Ureter (tissue), 1 donor: ENCODE results near the gene GAB1. TPM values are rescaled to one million over a fixed set of nuclear protein-coding genes. Genes with fewer than 3 reads are reported as not detected.

Experiments used
- DNase-seq: peaks from one replicate; pipeline ENCODE4 v3.0.0-alpha.2; 2020; ENCODE audit warnings: low spot score
- total RNA-seq: library from RNA; stranded (reverse); gene quantifications from one replicate; pipeline ENCODE4 v1.2.4, GENCODE V29; 2023
- donor health status: DM: yes; HTN: yes; CAD: no.

Gene GAB1
- 42.4 TPM for total RNA-seq

DNA sequence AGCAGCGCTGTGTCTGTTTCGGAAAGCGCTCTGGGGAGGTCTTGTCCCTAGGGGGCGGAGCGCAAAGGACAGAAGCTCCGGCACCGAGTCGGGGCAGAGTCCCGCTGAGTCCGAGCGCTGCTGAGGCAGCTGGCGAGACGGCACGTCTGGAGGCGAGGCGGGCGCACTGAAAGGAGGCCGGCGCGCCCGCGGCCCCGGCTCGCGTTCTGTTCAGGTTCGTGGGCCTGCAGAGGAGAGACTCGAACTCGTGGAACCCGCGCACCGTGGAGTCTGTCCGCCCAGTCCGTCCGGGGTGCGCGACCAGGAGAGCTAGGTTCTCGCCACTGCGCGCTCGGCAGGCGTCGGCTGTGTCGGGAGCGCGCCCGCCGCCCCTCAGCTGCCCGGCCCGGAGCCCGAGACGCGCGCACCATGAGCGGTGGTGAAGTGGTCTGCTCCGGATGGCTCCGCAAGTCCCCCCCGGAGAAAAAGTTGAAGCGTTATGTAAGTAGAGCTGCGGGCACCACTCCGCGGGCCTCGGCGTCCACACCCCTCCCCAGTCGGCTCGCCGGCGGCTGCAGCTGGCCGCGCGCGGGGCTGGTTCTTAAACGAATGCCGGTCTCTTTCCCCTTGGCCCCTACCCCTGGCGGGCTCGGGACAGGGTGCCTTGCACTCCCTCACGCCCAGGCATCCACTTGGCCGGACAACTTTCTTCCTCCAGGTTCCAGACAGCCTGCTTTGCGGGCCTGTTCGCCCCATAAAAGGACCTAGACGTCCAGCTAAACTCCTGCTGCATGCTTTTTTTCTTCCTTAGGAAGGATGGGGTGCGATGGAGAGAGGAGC lies at the start of gene GAB1:
Gene GAB1, plus strand, starts transcription at position 96 of the 819 bp plus-strand sequence. Its CDS starts 313 bp downstream, at position 409.
- DNase-seq = peak; percentile 74

DNA sequence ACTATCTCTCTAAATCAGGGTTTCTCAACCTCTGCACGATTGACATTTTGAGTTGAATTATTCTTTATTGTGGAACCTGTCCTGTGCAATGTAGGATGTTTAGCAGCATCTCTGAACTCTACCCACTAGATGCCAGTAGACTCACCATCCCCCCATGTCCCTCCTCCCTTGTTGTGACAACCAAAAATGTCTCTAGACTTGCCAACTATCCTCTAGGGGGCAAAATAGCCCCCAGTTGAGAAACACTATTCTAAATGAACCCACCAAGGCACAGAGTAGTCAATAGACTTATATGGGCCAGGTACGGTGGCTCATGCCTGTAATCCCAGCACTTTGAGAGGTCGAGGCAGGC lies 49.1 kb upstream of the GAB1 start:
- no peak for DNase-seq

DNA sequence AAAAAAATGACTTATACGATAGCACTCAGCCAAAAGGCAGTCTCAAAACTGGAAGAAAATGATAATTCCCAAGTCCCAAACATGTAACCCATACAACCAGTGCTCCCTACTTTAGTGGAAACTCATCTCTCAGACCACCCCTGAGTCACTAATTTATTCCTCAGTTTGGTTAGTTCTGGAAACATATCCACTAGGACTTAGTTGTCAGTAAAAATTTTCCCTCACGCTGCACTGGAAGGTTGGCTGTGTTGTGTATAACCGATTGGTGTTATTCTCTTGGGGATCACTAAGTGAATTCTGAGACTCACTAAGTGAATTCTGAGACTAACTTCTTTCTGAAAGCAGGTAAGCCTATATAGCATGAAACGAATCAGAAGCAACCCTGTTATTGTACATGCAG lies 48.5 kb upstream of the GAB1 start:
- DNase-seq = no peak

GRCh38 chr4:143289370-143289769 lies 47.3 kb upstream of the GAB1 start:
- DNase-seq = no peak

DNA sequence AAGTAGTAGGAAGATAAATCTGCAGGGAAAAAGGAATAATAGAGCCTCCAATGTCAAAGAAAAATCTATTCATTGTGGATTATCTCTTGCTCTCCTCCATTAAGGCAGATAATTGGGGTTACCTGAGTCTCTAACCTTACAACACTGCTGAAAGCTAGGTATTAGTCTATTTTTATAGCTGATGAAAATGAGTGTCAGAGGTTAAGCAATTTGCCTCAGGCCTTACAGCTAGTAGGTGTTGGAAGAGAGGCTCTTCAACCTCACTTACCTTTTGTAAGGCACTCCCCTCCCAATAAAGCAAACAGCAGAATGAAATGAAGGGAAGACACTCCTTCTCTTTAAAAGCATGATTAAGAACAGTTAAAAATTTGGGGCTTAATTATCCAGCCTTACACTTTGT lies 45.4 kb upstream of the GAB1 start:
- DNase-seq = no peak

DNA sequence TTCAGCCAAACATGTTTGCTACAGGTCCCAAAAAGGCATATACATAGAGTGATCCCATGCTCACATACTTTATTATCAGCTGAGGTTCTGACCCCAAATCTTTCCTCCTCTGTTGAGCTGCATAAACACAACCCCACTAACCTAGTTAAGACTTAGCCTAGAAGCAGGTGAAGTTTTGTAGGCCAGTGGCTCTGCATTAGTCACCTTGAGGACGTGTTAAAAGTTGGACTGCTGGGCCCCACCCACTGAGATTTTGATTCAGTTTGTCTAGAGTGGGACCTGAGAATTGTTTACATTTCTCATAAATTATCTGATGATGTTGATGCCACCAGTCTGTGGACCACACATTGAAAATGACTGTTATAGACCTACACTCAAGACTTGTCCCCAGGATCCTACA lies 43.8 kb upstream of the GAB1 start:
- DNase-seq = no peak

GRCh38 chr4:143294310-143294709 lies 42.4 kb upstream of the GAB1 start:
- DNase-seq = peak; percentile 84

DNA sequence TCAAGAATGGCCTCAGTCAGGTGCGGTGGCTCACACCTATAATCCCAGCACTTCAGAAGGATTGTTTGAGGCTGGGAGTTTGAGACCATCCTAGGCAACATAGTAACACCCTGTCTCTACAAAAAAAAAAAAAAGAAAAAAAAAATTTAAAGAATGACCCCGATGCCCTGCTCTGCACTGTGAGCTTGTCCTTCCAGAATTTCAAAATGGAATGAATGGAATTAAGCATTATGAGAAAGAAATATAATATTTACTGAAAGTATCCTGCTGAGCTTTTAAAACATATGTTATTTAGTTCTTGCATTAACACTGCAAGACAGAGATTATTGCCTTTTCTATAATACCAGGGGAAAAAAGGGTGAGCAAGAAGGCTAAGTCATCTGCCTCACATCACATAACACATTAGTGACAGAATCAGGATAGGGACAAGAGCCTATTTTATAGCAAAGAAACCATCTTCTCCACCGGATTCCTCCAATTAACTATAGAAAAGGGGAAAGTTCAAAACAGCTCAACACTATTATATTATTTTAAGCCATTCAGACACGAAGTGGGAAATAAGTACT lies 41.9 kb upstream of the GAB1 start:
- DNase-seq = no peak

DNA sequence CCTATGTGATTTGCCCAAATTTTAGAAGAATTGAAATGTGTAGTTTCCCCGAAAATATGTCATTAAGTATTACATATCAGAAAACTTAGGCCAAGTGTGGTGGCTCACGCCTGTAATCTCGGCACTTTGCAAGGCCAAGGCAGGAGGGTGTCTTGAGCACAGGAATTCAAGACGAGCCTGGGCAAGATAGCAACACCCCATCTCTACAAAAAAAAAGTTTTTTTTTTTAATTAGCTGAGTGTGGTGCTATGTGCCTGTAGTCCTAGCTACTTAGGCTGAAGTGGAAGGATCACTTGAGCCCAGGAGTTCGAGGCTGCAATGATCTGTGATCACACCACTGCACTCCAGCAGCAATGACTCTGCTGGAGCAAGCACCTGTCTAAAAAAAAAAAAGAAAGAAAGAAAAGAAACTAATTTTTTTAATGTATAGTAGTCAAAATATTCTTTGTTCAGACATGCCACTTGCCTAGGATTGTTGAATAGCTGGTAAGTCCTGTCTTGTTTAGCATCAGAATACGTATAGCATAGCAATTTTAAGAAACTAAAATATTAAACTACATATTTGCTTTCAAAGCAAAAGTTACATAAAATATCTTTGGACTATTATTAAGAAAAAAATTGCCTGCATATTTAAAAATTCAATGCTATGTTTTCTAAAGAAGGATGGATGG lies 40.1 kb upstream of the GAB1 start:
- no peak for DNase-seq

DNA sequence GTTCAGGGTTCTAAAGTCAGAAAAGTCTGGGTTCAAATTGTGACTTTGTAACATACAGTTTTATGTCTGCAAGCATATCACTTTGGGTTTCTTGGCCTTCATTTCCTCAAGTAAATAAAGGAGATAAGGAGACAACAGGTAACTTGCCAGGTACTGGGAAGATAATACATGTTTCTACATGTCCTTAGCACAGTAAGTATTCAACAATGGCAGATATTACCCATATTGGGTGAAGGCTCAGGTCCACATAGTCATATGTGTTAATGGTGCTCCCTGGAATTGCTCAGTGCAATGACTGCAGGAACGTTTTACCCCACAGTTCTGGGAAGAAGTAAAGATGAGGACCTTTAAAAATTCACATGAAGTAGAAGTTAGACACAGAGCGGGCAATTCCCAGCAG lies 35.8 kb upstream of the GAB1 start:
- DNase-seq = no peak

GRCh38 chr4:143302536-143302935 lies 34.1 kb upstream of the GAB1 start:
- DNase-seq = no peak

GRCh38 chr4:143306788-143307187 lies 29.9 kb upstream of the GAB1 start:
- no peak for DNase-seq

- DNase-seq = no peak
These were observed 29.1 kb upstream of the GAB1 start for GRCh38 chr4:143307531-143307930.

- DNase-seq = no peak
These were observed 28.3 kb upstream of the GAB1 start for GRCh38 chr4:143308377-143308776.

GRCh38 chr4:143311924-143312323 lies 24.8 kb upstream of the GAB1 start:
- DNase-seq = no peak

- no peak for DNase-seq
These were observed 23.2 kb upstream of the GAB1 start for GRCh38 chr4:143313521-143313920.

- no peak for DNase-seq
These were observed 22.7 kb upstream of the GAB1 start for GRCh38 chr4:143313996-143314395.

DNA sequence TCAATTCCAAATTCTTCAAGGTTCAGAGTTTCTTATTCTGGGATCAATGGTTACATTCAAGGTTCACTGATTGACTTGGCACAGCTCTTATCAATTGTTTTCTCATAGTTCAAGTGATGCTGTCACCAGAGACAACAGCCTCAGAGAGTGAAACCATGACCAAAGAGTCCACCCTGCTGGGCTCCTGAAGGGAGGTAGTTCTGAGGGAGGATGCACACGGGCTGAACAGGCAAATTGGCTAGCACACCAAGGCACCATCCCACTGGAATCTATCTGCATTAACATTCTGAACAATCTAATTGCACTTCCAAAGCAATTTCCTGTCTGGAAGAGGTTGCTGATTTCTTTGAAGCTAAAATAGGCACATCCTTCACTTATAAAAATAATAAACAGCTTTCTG lies 16.6 kb upstream of the GAB1 start:
- no peak for DNase-seq

- DNase-seq = no peak
These were observed 9.9 kb upstream of the GAB1 start for GRCh38 chr4:143326735-143327134.

GRCh38 chr4:143329985-143330384 lies 6.7 kb upstream of the GAB1 start:
- DNase-seq = no peak

DNA sequence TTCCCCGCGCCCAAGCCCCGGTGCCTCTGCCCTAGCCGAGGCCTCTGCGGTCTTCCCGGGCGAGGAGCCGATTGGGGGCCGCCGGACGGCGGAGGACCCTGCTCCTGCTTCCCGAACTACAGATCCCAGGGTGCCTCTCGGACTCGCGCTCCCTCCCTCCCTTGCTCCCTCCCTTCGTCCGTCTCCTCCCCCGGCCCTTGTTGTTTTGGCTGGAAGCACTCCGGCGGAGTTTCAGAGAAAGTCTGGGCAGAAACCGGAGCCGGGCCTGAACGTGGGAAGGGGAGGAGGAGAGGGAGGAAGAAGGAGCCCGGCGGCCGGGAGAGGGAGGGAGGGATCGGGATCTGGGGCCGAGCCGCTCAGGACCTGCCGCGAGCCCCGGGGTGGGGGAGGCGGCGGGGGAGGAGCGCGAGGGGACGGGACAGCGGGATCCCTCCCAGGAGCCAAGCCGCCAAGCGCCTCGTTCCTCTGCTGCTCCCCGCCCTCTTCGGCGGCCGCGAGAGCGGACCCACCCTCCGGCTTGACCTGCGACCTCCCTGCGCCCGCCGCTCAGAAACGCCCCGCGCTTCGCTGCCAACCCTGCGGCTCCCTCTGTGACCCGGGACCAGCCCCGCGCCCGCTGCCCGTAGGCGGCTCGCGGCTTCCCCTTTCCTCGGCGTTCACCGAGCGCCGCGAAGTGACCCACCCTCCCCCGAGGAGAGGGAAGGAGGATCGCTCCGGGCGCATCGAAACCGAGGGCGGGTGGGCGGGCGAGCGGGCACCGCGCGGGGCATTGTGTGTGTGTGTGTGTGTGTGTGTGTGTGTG lies 496 bp upstream of the GAB1 start:
- DNase-seq = peak; percentile 87

- DNase-seq = peak; percentile 62
These were observed 1.1 kb downstream of the GAB1 start for GRCh38 chr4:143337600-143338287.
